Measurements from ENCODE around the gene SAMD4A.

DNA sequence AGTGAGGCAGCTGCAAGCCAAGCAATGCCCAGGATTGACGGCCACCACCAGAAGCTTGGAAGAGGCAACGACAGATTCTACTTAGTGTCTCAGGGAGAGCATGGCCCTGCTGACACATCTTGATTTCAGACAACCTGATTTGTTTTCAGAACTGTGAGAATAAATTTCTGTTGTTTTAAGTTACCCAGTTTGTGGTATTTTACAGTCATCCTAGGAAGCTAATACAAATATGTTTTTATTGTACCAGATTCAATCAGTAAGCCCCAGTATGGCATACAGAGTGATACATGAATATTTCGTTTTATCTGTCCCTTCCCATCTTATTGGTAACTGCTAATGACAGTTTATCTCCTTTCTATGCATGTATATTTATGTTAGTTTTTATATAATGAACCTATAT is 62.3 kb downstream of the SAMD4A start:
- TF ChIP-seq, protein P1, sequence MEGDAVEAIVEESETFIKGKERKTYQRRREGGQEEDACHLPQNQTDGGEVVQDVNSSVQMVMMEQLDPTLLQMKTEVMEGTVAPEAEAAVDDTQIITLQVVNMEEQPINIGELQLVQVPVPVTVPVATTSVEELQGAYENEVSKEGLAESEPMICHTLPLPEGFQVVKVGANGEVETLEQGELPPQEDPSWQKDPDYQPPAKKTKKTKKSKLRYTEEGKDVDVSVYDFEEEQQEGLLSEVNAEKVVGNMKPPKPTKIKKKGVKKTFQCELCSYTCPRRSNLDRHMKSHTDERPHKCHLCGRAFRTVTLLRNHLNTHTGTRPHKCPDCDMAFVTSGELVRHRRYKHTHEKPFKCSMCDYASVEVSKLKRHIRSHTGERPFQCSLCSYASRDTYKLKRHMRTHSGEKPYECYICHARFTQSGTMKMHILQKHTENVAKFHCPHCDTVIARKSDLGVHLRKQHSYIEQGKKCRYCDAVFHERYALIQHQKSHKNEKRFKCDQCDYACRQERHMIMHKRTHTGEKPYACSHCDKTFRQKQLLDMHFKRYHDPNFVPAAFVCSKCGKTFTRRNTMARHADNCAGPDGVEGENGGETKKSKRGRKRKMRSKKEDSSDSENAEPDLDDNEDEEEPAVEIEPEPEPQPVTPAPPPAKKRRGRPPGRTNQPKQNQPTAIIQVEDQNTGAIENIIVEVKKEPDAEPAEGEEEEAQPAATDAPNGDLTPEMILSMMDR (IDR thresholded peaks at IDR 0.05): no peak
- TF ChIP-seq POLR2A (IDR thresholded peaks at IDR 0.05): no peak

Data from lower leg skin (tissue), 3 donors.